ENCODE measurements around the gene TMEM40. TPM values are rescaled to one million over a fixed set of nuclear protein-coding genes. Genes with fewer than 3 reads are reported as not detected.
"Not testable (repeated sequence)": the region's sequence is repeated elsewhere in the genome, so short reads cannot be mapped to it uniquely, and the experiment has no call there.

TMEM40 gene
- total RNA-seq, 2 experiments from 2014 or later, result not detected

GRCh38 chr3:12727937-12728336 is 31.1 kb downstream of the TMEM40 start:
- ChIA-PET POLR2A (no interaction called here), CTCF (no interaction called here)

DNA sequence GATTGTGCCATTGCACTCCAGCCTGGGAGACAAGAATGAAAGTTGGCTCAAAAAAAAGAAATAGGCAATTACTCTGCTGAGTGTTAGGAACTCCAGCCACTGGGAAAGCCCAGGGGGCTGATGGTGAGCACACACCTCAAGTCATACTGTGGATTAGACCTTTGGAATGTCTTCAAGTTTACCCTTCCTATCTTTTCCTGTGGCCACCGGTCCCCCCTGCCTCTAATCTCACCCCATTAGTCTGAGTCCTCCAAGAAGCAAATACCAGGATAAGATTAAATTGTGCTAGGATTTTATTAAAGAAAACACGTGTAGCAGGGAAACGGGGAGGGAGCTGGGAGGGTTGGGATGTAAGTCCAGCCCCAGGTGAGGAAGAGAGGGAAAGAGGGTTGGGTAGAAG is 31.6 kb downstream of the TMEM40 start:
- POLR2A ChIA-PET, result no interaction called here
- CTCF ChIA-PET, result no interaction called here

DNA sequence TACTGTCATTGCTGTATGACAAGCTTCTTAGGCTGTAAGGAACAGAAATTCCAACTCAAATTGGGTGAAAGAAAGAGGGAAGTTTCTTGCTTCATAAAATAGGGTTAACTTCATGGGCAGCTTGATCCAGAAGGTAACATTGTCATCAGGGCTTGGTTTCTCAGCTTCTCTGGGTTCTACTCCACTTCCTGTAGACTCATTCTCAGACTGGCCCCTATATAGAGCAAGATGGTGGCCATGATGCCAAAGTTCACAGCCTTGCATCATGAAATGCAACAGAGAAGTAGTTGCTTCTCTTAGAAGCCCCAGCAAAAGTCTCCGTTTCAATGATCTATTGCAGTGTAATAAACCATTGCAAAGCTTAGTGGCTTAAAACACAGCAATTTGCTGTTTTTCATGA is 33.6 kb downstream of the TMEM40 start:
- CTCF ChIA-PET, result no interaction called here
- POLR2A ChIA-PET, result no interaction called here

DNA sequence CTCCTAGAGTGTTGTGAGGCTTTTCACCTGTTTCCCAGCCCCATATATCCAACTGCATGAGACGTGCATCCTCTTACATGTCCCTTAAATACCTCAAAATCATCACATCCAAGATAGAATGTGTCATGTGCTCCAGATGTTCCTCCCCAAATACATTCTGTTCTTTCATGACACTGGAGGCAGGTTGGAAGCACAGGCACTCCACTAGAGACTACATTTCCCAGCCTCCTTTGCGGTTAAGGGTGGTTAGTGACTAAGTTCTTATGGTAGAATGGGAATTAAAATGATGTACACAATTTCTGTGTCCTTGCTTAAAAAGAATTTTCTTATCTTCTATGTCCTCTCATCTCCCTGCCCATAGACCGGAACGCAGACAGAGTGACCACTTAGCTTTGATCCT is 34.3 kb downstream of the TMEM40 start:
- ChIA-PET POLR2A (no interaction called here), CTCF (no interaction called here)

GRCh38 chr3:12723362-12723761 is 35.7 kb downstream of the TMEM40 start:
- POLR2A ChIA-PET, CTCF ChIA-PET: not testable (repeated sequence)

DNA sequence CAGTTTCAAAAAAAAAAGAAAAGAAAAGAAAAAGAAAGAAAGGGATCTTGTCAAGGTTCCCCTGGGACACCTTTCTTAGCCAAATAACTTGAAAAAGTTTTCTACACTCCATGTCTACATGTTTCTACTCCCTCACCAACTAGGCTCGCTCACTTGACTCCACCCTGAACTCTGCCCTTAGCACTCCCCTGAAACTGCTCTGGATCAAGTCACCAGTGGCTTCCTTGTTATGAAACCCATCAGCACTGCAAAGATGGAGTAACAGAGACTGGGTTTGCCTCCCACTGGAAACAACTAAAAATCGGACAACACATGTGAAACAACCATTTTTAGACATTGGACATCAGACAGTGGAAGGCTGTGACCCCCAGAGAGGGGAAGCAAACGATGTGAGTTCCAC is 36.8 kb downstream of the TMEM40 start:
- ChIA-PET CTCF (interaction anchor here (0.6 kb wide), 1 partner anchor 126 kb away, joined by 4 read pairs; no protein-coding TSS in a partner anchor), POLR2A (no interaction called here)

- ChIA-PET POLR2A (interaction anchor here (0.6 kb wide), 2 partner anchors 51 to 285 kb away, joined by 3 to 11 read pairs; no protein-coding TSS in a partner anchor), CTCF (interaction anchor here (0.5 to 1.8 kb wide), 13 partner anchors 8 to 1109 kb away, joined by 3 to 6 read pairs (median 4); partner anchors contain the start of gene MKRN2)
Observed at GRCh38 chr3:12719984-12720898, 38.8 kb downstream of the TMEM40 start.

DNA sequence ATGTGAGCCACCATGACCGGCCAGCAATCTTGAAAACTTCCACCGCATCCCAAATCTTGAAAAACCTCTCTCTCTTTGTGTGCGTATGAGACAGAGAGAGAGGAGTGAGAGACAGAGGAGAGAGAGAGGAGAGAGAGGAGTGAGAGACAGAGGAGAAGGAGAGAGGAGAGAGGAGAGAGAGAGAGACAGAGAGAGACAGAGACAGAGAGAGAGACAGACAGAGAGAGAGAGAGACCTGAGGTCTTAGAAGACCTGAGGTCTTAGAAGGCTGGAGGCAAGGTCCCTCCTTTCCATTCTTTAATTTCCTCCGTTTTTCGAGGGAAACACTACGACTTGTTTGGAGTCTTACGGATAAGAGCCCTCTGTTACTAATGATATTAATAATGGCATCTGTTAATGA is 39.5 kb downstream of the TMEM40 start:
- POLR2A ChIA-PET, result no interaction called here

DNA sequence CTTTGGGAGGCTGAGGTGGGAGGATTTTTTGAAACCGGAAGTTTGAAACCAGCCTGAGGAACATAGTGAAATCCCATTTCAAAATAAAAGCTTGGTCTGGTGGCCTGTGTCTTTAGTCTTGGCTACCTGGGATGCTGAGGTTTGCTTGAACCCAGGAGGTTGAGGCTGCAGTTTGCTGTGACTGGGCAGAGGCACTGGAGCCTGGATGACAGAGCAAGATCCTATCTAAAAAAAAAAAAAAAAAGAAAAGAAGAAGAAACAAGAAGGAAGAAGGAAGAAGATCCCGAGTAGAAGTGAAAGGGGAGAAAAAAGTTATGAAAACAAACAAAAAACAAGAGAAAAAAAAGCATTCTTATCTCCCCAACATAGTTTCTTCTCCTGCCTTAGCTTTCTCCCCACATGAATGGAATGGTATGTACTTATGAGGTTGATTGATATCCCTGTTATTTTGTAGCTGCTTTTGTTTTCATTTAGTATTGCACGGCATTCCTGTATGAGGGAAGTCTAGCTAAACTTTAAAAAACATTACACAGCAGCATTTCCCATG is 42.4 kb downstream of the TMEM40 start:
- POLR2A ChIA-PET, result no interaction called here

More for the DNA sequence above, 39.5 kb downstream of the TMEM40 start:
- CTCF ChIA-PET, result interaction anchor here (0.9 to 1.8 kb wide), 5 partner anchors 13 to 163 kb away, joined by 3 to 6 read pairs (median 3); partner anchors contain the start of gene MKRN2

DNA sequence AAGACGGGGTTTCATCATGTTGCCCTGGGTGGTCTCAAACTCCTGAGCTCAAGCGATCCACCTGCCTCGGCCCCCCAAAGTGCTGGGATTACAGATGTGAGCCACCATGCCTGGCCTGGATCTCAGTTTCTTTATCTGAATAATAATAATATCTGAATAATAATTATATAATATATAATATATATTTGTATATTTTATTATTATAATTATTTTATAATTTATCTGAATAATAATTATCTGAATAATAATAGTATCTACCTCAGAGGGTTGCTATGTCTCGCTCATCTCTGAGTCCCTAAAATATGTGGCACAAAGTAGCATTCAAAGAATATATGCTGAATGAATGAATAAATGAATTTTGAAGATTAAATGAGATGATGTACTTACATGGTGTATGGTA is 44.8 kb downstream of the TMEM40 start:
- CTCF ChIA-PET, result no interaction called here
- POLR2A ChIA-PET, result no interaction called here

More for the DNA sequence above, 42.4 kb downstream of the TMEM40 start:
- CTCF ChIA-PET, result interaction anchor here (1.2 kb wide), 1 partner anchor 148 kb away, joined by 3 read pairs; no protein-coding TSS in a partner anchor

- ChIA-PET POLR2A (interaction anchor here (0.5 kb wide), 1 partner anchor 197 kb away, joined by 3 read pairs; no protein-coding TSS in a partner anchor), CTCF (interaction anchor here (1.6 kb wide), 1 partner anchor 11 kb away, joined by 5 read pairs; no protein-coding TSS in a partner anchor)
Observed at GRCh38 chr3:12710062-12710461, 49.0 kb downstream of the TMEM40 start.

GRCh38 chr3:12709334-12709733 is 49.7 kb downstream of the TMEM40 start:
- ChIA-PET CTCF (interaction anchor here (0.8 to 1.6 kb wide), 2 partner anchors 11 to 309 kb away, joined by 3 to 5 read pairs; no protein-coding TSS in a partner anchor), POLR2A (no interaction called here)

GRCh38 chr3:12708584-12709192 is 50.4 kb downstream of the TMEM40 start:
- ChIA-PET POLR2A (no interaction called here), CTCF (interaction anchor here (0.8 kb wide), 1 partner anchor 308 kb away, joined by 3 read pairs; no protein-coding TSS in a partner anchor)

DNA sequence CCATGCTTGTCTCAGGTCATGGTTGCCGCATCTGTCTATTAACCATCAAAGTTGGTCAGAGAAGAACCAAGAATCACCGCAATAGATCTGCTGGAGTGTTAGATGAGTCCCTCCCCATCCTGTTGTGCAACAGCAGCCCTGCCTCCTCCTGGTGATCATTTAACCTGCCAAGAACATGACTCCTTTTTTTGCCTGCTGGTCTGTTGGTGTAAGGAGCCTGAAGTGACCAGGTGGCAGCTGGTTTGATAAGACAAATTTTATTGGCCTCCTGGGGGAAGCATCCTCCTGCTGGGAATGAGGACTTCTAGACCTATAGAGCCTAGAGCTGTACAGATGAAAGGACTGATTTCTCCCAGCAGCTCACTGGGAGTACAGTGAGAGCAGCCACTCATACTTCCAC is 51.6 kb downstream of the TMEM40 start:
- ChIA-PET POLR2A (no interaction called here), CTCF (interaction anchor here (2.3 kb wide), 1 partner anchor 12 kb away, joined by 6 read pairs; no protein-coding TSS in a partner anchor)

GRCh38 chr3:12706504-12707253 is 52.4 kb downstream of the TMEM40 start:
- POLR2A ChIA-PET, result interaction anchor here (0.6 kb wide), 1 partner anchor 104 kb away, joined by 3 read pairs; no protein-coding TSS in a partner anchor
- CTCF ChIA-PET, result interaction anchor here (1.1 to 2.3 kb wide), 4 partner anchors 13 to 185 kb away, joined by 3 to 6 read pairs (median 4); no protein-coding TSS in a partner anchor

- ChIA-PET POLR2A (no interaction called here), CTCF (interaction anchor here (1.1 to 2.3 kb wide), 4 partner anchors 14 to 186 kb away, joined by 3 to 6 read pairs (median 4); no protein-coding TSS in a partner anchor)
Observed at GRCh38 chr3:12705981-12706380, 53.1 kb downstream of the TMEM40 start.

- POLR2A ChIA-PET, result no interaction called here
- CTCF ChIA-PET, result interaction anchor here (1.1 to 2.3 kb wide), 3 partner anchors 14 to 186 kb away, joined by 3 to 6 read pairs (median 4); no protein-coding TSS in a partner anchor
Observed at GRCh38 chr3:12705374-12705926, 53.6 kb downstream of the TMEM40 start.

DNA sequence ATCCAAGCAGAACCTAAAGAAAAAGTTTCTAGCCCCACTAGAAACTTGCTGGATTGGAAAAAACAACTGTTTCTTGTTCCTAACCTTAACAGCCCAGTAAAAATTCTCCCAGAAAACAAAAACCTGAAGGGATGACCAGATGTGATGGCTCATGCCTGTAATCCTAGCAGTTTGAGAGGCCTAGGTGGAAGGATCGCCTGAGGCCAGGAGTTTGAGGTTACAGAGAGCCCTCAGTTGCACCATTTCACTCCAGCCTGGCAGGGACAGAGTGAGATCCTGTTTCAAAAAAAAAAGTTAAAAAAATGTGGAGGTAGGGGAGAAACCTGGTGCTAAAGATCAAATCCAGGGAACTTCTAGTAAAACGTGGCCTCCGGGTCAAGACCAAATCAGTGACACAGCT is 56.6 kb downstream of the TMEM40 start:
- ChIA-PET CTCF (no interaction called here), POLR2A (no interaction called here)

GRCh38 chr3:12701601-12702000 is 57.5 kb downstream of the TMEM40 start:
- CTCF ChIA-PET, POLR2A ChIA-PET: not testable (repeated sequence)

All from activated CD8-positive, alpha-beta memory T cell treated with anti-CD3 and anti-CD28 coated beads for 36 hours (primary cell).